ENCODE results near the gene RHBDD1.

The RHBDD1 gene

GRCh38 chr2:226796012-226796839 is 39.6 kb upstream of the RHBDD1 start:
- Mint-ChIP-seq H3K4me1 (ENCODE audit: low read depth in 2 of 2) (peaks cover 13 to 18% of the 10 kb centered on the region in 2 donors), H3K9me3 (no peaks in the 10 kb centered on the region), H3K27ac (no peak overlapping the region), H3K27me3 (peaks cover 0 to 4% of the 10 kb centered on the region in 2 donors), H3K36me3 (ENCODE audit: insufficient read depth) (peaks cover 8% of the 10 kb centered on the region), H3K4me3 (peak overlapping the region in 1 of 2 donors; percentile 83)
- no peak for DNase-seq
- ATAC-seq (replicated peaks): no peak

GRCh38 chr2:226796840-226797288 is 39.0 kb upstream of the RHBDD1 start:
- no peak for DNase-seq
- no peak for ATAC-seq (replicated peaks)
- Mint-ChIP-seq H3K4me3 (peak overlapping the region; percentile 81 to 83), H3K27me3 (peaks cover 0 to 8% of the 10 kb centered on the region in 2 donors), H3K9me3 (no peaks in the 10 kb centered on the region), H3K4me1 (ENCODE audit: low read depth in 2 of 2) (peaks cover 17 to 22% of the 10 kb centered on the region in 2 donors), H3K27ac (no peak overlapping the region), H3K36me3 (ENCODE audit: insufficient read depth) (peaks cover 6% of the 10 kb centered on the region)

- Mint-ChIP-seq H3K9me3 (no peaks in the 10 kb centered on the region), H3K27ac (no peak overlapping the region), H3K4me3 (peak overlapping the region; percentile 81 to 83), H3K36me3 (ENCODE audit: insufficient read depth) (peaks cover under 1% of the 10 kb centered on the region), H3K27me3 (peaks cover 0 to 8% of the 10 kb centered on the region in 2 donors), H3K4me1 (ENCODE audit: low read depth in 2 of 2) (peaks cover 11 to 17% of the 10 kb centered on the region in 2 donors)
- no peak for ATAC-seq (replicated peaks)
- no peak for DNase-seq
Measured at GRCh38 chr2:226797289-226797988, 38.4 kb upstream of the RHBDD1 start.

- Mint-ChIP-seq H3K27me3 (peaks cover 5 to 12% of the 10 kb centered on the region in 2 donors), H3K27ac (peak overlapping the region in 1 of 2 donors; percentile 79), H3K36me3 (ENCODE audit: insufficient read depth) (no peaks in the 10 kb centered on the region), H3K4me1 (ENCODE audit: low read depth in 2 of 2) (peaks cover 10 to 17% of the 10 kb centered on the region in 2 donors), H3K9me3 (no peaks in the 10 kb centered on the region), H3K4me3 (peak overlapping the region; percentile 81 to 83)
- DNase-seq (no peak), ATAC-seq (replicated peaks) (no peak)
Measured at GRCh38 chr2:226797989-226798421, 37.8 kb upstream of the RHBDD1 start.

- ATAC-seq (replicated peaks): peak; percentile 31
- H3K4me1 Mint-ChIP-seq (ENCODE audit: low read depth in 2 of 2): peaks cover 10 to 17% of the 10 kb centered on the region in 2 donors
- H3K9me3 Mint-ChIP-seq: no peaks in the 10 kb centered on the region
- H3K36me3 Mint-ChIP-seq (ENCODE audit: insufficient read depth): no peaks in the 10 kb centered on the region
- H3K27me3 Mint-ChIP-seq: peaks cover 11 to 17% of the 10 kb centered on the region in 2 donors
- H3K4me3 Mint-ChIP-seq: peak overlapping the region; percentile 81 to 83
- DNase-seq: peak; percentile 21 to 24 (median 22)
- peak overlapping the region in 1 of 2 donors; percentile 79 for H3K27ac Mint-ChIP-seq
Measured at GRCh38 chr2:226798422-226799210, 37.2 kb upstream of the RHBDD1 start.

- Mint-ChIP-seq H3K36me3 (ENCODE audit: insufficient read depth) (no peaks in the 10 kb centered on the region), H3K4me3 (peak within 1 kb of the TSS; percentile 81 to 83), H3K4me1 (ENCODE audit: low read depth in 2 of 2) (peaks cover 10 to 17% of the 10 kb centered on the region in 2 donors), H3K27ac (peak within 1 kb of the TSS in 1 of 2 donors; percentile 79), H3K9me3 (no peaks in the 10 kb centered on the region), H3K27me3 (peaks cover 14 to 23% of the 10 kb centered on the region in 2 donors)
- ATAC-seq (replicated peaks) (peak; percentile 66), DNase-seq (peak; percentile 40 to 42 (median 41))
Measured at GRCh38 chr2:226799211-226799975, 36.5 kb upstream of the RHBDD1 start, which contains the start of gene IRS1. Gene IRS1 (minus strand): TSS chr2:226799820. CDS start chr2:226798738, 1,082 bp downstream.

GRCh38 chr2:226799976-226800940 is 35.6 kb upstream of the RHBDD1 start:
- Mint-ChIP-seq H3K9me3 (no peaks in the 10 kb centered on the region), H3K36me3 (ENCODE audit: insufficient read depth) (no peaks in the 10 kb centered on the region), H3K4me3 (peak overlapping the region; percentile 81 to 83), H3K4me1 (ENCODE audit: low read depth in 2 of 2) (peaks cover 10 to 17% of the 10 kb centered on the region in 2 donors), H3K27ac (no peak overlapping the region), H3K27me3 (peaks cover 21 to 27% of the 10 kb centered on the region in 2 donors)
- DNase-seq (no peak), ATAC-seq (replicated peaks) (no peak)

- Mint-ChIP-seq H3K4me1 (ENCODE audit: low read depth in 2 of 2) (peaks cover 10 to 17% of the 10 kb centered on the region in 2 donors), H3K4me3 (peak overlapping the region; percentile 81 to 83), H3K36me3 (ENCODE audit: insufficient read depth) (no peaks in the 10 kb centered on the region), H3K9me3 (no peaks in the 10 kb centered on the region), H3K27me3 (peaks cover 27 to 30% of the 10 kb centered on the region in 2 donors), H3K27ac (no peak overlapping the region)
- peak; percentile 33 to 40 (median 35) for DNase-seq
- peak; percentile 28 for ATAC-seq (replicated peaks)
Measured at GRCh38 chr2:226800941-226801784, 34.7 kb upstream of the RHBDD1 start.

- peak in 2 of 3 experiments; percentile 25 to 30 for DNase-seq
- Mint-ChIP-seq H3K36me3 (ENCODE audit: insufficient read depth) (no peaks in the 10 kb centered on the region), H3K27me3 (peaks cover 39 to 44% of the 10 kb centered on the region in 2 donors), H3K4me3 (no peak overlapping the region), H3K27ac (no peak overlapping the region), H3K4me1 (ENCODE audit: low read depth in 2 of 2) (peaks cover 10 to 14% of the 10 kb centered on the region in 2 donors), H3K9me3 (no peaks in the 10 kb centered on the region)
- ATAC-seq (replicated peaks): peak; percentile 9
Measured at GRCh38 chr2:226802573-226802972, 33.3 kb upstream of the RHBDD1 start.

- H3K4me3 Mint-ChIP-seq: no peak overlapping the region
- H3K4me1 Mint-ChIP-seq (ENCODE audit: low read depth in 2 of 2): peaks cover 10 to 14% of the 10 kb centered on the region in 2 donors
- H3K36me3 Mint-ChIP-seq (ENCODE audit: insufficient read depth): no peaks in the 10 kb centered on the region
- peaks cover 48 to 53% of the 10 kb centered on the region in 2 donors for H3K27me3 Mint-ChIP-seq
- DNase-seq: no peak
- H3K9me3 Mint-ChIP-seq: no peaks in the 10 kb centered on the region
- no peak overlapping the region for H3K27ac Mint-ChIP-seq
- no peak for ATAC-seq (replicated peaks)
Measured at GRCh38 chr2:226803410-226803809, 32.4 kb upstream of the RHBDD1 start.

Measured in effector memory CD8-positive, alpha-beta T cell (primary cell).